OCI-LY1 (cell line): ENCODE data around the gene CLDN15.

Experiments
- H2AFZ ChIP-seq: fragments of 200-600 bp; sonication (generic), shearing (Covaris generic); 2 replicates; pipeline ENCODE4 v1.6.0; 2014; ENCODE audit warnings: antibody characterized with exemption, mild to moderate bottlenecking, low read length
- H3F3A ChIP-seq: fragments of 200-600 bp; sonication (generic), shearing (Covaris generic); 2 replicates; pipeline ENCODE4 v1.6.0; 2014; ENCODE audit warnings: mild to moderate bottlenecking, antibody characterized with exemption, low read length, moderate library complexity; ENCODE audit not compliant: insufficient read depth
- H3K27ac ChIP-seq: fragments of 200-600 bp; sonication (generic); 2 replicates; pipeline ENCODE4 v1.5.1; 2014; ENCODE audit warnings: low read length, mixed run types, mild to moderate bottlenecking, low read depth; ENCODE audit not compliant: poor library complexity, severe bottlenecking
- H3K27me3 ChIP-seq: fragments of 200-600 bp; sonication (generic); 2 replicates; pipeline ENCODE4 v1.6.0; 2014; ENCODE audit warnings: antibody characterized with exemption, mild to moderate bottlenecking, low read length, moderate library complexity; ENCODE audit not compliant: insufficient read depth
- H3K36me3 ChIP-seq: fragments of 200-600 bp; sonication (generic); 2 replicates; pipeline ENCODE4 v1.6.1; 2014; ENCODE audit warnings: mild to moderate bottlenecking, antibody characterized with exemption, low read length, moderate library complexity, mixed read lengths; ENCODE audit not compliant: insufficient read depth
- H3K4me1 ChIP-seq: fragments of 200-600 bp; sonication (generic); 2 replicates; pipeline ENCODE4 v1.5.1; 2014; ENCODE audit warnings: mild to moderate bottlenecking, low read length, moderate library complexity; ENCODE audit not compliant: insufficient read depth, severe bottlenecking
- H3K4me2 ChIP-seq: fragments of 200-600 bp; sonication (generic), shearing (Covaris generic); 2 replicates; pipeline ENCODE4 v1.6.1; 2014; ENCODE audit warnings: low read length
- H3K4me3 ChIP-seq: fragments of 200-600 bp; sonication (generic); 2 replicates; pipeline ENCODE4 v1.5.1; 2014; ENCODE audit warnings: low read length, low read depth, mild to moderate bottlenecking, mixed read lengths; ENCODE audit not compliant: poor library complexity, severe bottlenecking
- H3K79me2 ChIP-seq: fragments of 200-600 bp; shearing (Covaris generic); 2 replicates; pipeline ENCODE4 v1.6.1; 2016; ENCODE audit warnings: mixed run types, low read length, mixed read lengths; ENCODE audit not compliant: insufficient read depth
- H3K9ac ChIP-seq: fragments of 200-600 bp; sonication (generic), shearing (Covaris generic); 2 replicates; pipeline ENCODE4 v1.6.1; 2014; ENCODE audit warnings: mild to moderate bottlenecking, low read length, mixed read lengths
- H3K9me2 ChIP-seq: fragments of 200-600 bp; sonication (generic), shearing (Covaris generic); 2 replicates; pipeline ENCODE4 v1.6.1; 2014; ENCODE audit warnings: low read depth, mild to moderate bottlenecking, low read length, mixed read lengths
- H3K9me3 ChIP-seq: fragments of 200-600 bp; shearing (Covaris generic); 2 replicates; pipeline ENCODE4 v1.6.1; 2014; ENCODE audit warnings: low read length, mixed read lengths
- H4K20me1 ChIP-seq: fragments of 200-600 bp; sonication (generic), shearing (Covaris generic); 2 replicates; pipeline ENCODE4 v1.6.0; 2016; ENCODE audit warnings: mild to moderate bottlenecking, low read length; ENCODE audit not compliant: insufficient read depth
- EZH2 ChIP-seq: fragments of 200-600 bp; sonication (generic), shearing (Covaris generic); IDR thresholded peaks from 2 replicates; pipeline ENCODE4 v1.8.0; 2017; ENCODE audit warnings: borderline replicate concordance, mixed run types, mild to moderate bottlenecking, antibody characterized with exemption, low read length, moderate library complexity, mixed read lengths
- TF ChIP-seq, protein P1 (sequence below): fragments of 200-600 bp; sonication (generic), shearing (Covaris generic); IDR thresholded peaks from 2 replicates; pipeline ENCODE4 v1.5.1; 2017; ENCODE audit warnings: mild to moderate bottlenecking, antibody characterized with exemption, low read length, moderate library complexity, mixed read lengths

Gene CLDN15

GRCh38 chr7:101198476-101198875 is 39.1 kb downstream of the CLDN15 start:
- H2AFZ ChIP-seq = no peak overlapping the region
- H3K36me3 ChIP-seq = no peaks in the 10 kb centered on the region
- peaks cover 2% of the 10 kb centered on the region for H3K4me1 ChIP-seq
- no peaks in the 10 kb centered on the region for H3K27me3 ChIP-seq
- TF ChIP-seq EZH2 = no peak
- TF ChIP-seq, protein P1, sequence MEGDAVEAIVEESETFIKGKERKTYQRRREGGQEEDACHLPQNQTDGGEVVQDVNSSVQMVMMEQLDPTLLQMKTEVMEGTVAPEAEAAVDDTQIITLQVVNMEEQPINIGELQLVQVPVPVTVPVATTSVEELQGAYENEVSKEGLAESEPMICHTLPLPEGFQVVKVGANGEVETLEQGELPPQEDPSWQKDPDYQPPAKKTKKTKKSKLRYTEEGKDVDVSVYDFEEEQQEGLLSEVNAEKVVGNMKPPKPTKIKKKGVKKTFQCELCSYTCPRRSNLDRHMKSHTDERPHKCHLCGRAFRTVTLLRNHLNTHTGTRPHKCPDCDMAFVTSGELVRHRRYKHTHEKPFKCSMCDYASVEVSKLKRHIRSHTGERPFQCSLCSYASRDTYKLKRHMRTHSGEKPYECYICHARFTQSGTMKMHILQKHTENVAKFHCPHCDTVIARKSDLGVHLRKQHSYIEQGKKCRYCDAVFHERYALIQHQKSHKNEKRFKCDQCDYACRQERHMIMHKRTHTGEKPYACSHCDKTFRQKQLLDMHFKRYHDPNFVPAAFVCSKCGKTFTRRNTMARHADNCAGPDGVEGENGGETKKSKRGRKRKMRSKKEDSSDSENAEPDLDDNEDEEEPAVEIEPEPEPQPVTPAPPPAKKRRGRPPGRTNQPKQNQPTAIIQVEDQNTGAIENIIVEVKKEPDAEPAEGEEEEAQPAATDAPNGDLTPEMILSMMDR = no peak
- no peaks in the 10 kb centered on the region for H3F3A ChIP-seq
- no peaks in the 10 kb centered on the region for H3K9me2 ChIP-seq
- no peaks in the 10 kb centered on the region for H3K9me3 ChIP-seq
- H3K4me3 ChIP-seq = no peak overlapping the region
- H3K9ac ChIP-seq = no peak overlapping the region
- no peak overlapping the region for H3K4me2 ChIP-seq
- H3K79me2 ChIP-seq = no peaks in the 10 kb centered on the region
- H4K20me1 ChIP-seq = no peaks in the 10 kb centered on the region
- H3K27ac ChIP-seq = no peak overlapping the region

DNA sequence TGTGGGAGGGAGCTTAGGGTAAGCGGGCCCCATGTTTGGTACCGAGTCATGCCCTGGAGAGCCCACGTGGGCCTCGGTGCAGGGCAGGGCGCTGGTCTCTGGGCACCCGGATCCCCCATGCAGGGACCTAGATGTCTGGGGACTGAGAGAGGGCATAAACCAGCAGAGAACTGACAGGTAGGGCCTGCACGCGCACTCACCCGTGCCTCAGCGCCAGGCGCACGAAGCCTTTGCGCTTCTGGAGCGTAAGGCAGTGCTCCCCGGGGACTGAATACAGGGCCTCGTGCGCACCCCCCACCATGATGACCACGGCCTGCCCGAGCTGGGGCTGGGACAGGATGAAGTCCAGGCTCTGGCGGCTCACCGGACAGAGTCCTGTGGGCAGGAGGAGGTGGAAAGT is 39.6 kb downstream of the CLDN15 start:
- H3K79me2 ChIP-seq = no peaks in the 10 kb centered on the region
- H4K20me1 ChIP-seq = no peaks in the 10 kb centered on the region
- no peak overlapping the region for H3K4me3 ChIP-seq
- no peaks in the 10 kb centered on the region for H3F3A ChIP-seq
- TF ChIP-seq, protein P1 = no peak
- no peak for TF ChIP-seq EZH2
- H3K27me3 ChIP-seq = no peaks in the 10 kb centered on the region
- H3K9me3 ChIP-seq = no peaks in the 10 kb centered on the region
- H3K4me2 ChIP-seq = no peak overlapping the region
- H2AFZ ChIP-seq = no peak overlapping the region
- no peak overlapping the region for H3K9ac ChIP-seq
- no peaks in the 10 kb centered on the region for H3K9me2 ChIP-seq
- H3K36me3 ChIP-seq = no peaks in the 10 kb centered on the region
- H3K27ac ChIP-seq = no peak overlapping the region
- no peaks in the 10 kb centered on the region for H3K4me1 ChIP-seq

- Histone ChIP-seq H3K27ac (no peak overlapping the region), H4K20me1 (no peaks in the 10 kb centered on the region), H3K4me1 (no peaks in the 10 kb centered on the region), H3K9me2 (no peaks in the 10 kb centered on the region), H2AFZ (no peak overlapping the region), H3K9me3 (no peaks in the 10 kb centered on the region), H3K27me3 (no peaks in the 10 kb centered on the region), H3K4me2 (no peak overlapping the region), H3K36me3 (no peaks in the 10 kb centered on the region), H3K4me3 (no peak overlapping the region), H3F3A (no peaks in the 10 kb centered on the region), H3K79me2 (no peaks in the 10 kb centered on the region), H3K9ac (no peak overlapping the region)
- TF ChIP-seq, protein P1 = no peak
- no peak for TF ChIP-seq EZH2
These were observed 41.7 kb downstream of the CLDN15 start for GRCh38 chr7:101195884-101196283.
